Measurements from ENCODE around the gene SLC9A9. TPM values are rescaled to one million over a fixed set of nuclear protein-coding genes. Genes with fewer than 3 reads are reported as not detected.

The SLC9A9 gene
- total and polyA plus RNA-seq, 4 donors: 3.3 to 15.0 (median 6.1) TPM

GRCh38 chr3:143220741-143221140 is 627.5 kb downstream of the SLC9A9 start:
- TF ChIP-seq RAD21 (IDR thresholded peaks at IDR 0.05) (no peak), ATF3 (IDR thresholded peaks at IDR 0.05) (no peak), CTCF (IDR thresholded peaks at IDR 0.05; ENCODE audit: low read depth, low read length, missing input control) (no peak), HNF4A (conservative IDR thresholded peaks at IDR 0.05) (no peak), ZBTB33 (IDR thresholded peaks at IDR 0.05) (no peak), JUND (IDR thresholded peaks at IDR 0.05) (no peak), TAF1 (conservative IDR thresholded peaks at IDR 0.05) (no peak), SP1 (IDR thresholded peaks at IDR 0.05) (no peak), REST (IDR thresholded peaks at IDR 0.05) (no peak), RXRA (IDR thresholded peaks at IDR 0.05) (no peak), YY1 (IDR thresholded peaks at IDR 0.05) (no peak), FOXA1 (IDR thresholded peaks at IDR 0.05) (no peak), NR2F2 (IDR thresholded peaks at IDR 0.05) (no peak)
- Histone ChIP-seq H3K9me3 (ENCODE audit: control insufficient read depth in 4 of 4, low read length in 3 of 4) (no peaks in the 10 kb centered on the region), H3K27ac (ENCODE audit: low read depth in 1 of 2, low read length in 2 of 2) (no peak overlapping the region), H3K27me3 (ENCODE audit: control insufficient read depth in 4 of 4, insufficient read depth in 4 of 4, low read length in 3 of 4) (no peaks in the 10 kb centered on the region), H3K4me3 (ENCODE audit: low read depth in 1 of 3, low read length in 3 of 3) (no peak overlapping the region), H3K9ac (ENCODE audit: low read depth in 1 of 2, low read length in 2 of 2) (no peak overlapping the region), H3K36me3 (ENCODE audit: control insufficient read depth in 4 of 4, insufficient read depth in 3 of 4, low read depth in 1 of 4, low read length in 3 of 4) (no peaks in the 10 kb centered on the region), H3K4me1 (ENCODE audit: control insufficient read depth in 4 of 4, insufficient read depth in 4 of 4, low read length in 3 of 4) (peaks cover 2 to 12% (median 8%) of the 10 kb centered on the region in 4 donors)
- no peak for DNase-seq (ENCODE audit: low spot score)
- 92% methylated on average over 3 of the region's 3 CpGs for WGBS

- Histone ChIP-seq H3K27ac (ENCODE audit: low read depth in 1 of 2, low read length in 2 of 2) (no peak overlapping the region), H3K36me3 (ENCODE audit: control insufficient read depth in 4 of 4, insufficient read depth in 3 of 4, low read depth in 1 of 4, low read length in 3 of 4) (no peaks in the 10 kb centered on the region), H3K27me3 (ENCODE audit: control insufficient read depth in 4 of 4, insufficient read depth in 4 of 4, low read length in 3 of 4) (no peaks in the 10 kb centered on the region), H3K9me3 (ENCODE audit: control insufficient read depth in 4 of 4, low read length in 3 of 4) (no peaks in the 10 kb centered on the region), H3K4me1 (ENCODE audit: control insufficient read depth in 4 of 4, insufficient read depth in 4 of 4, low read length in 3 of 4) (peaks cover 2 to 12% (median 8%) of the 10 kb centered on the region in 4 donors), H3K9ac (ENCODE audit: low read depth in 1 of 2, low read length in 2 of 2) (no peak overlapping the region), H3K4me3 (ENCODE audit: low read depth in 1 of 3, low read length in 3 of 3) (no peak overlapping the region)
- 91% methylated on average over 2 of the region's 2 CpGs for WGBS
- no peak for DNase-seq (ENCODE audit: low spot score)
- TF ChIP-seq CTCF (IDR thresholded peaks at IDR 0.05; ENCODE audit: low read depth, low read length, missing input control) (no peak), NR2F2 (IDR thresholded peaks at IDR 0.05) (no peak), RAD21 (IDR thresholded peaks at IDR 0.05) (no peak), YY1 (IDR thresholded peaks at IDR 0.05) (no peak), TAF1 (conservative IDR thresholded peaks at IDR 0.05) (no peak), SP1 (IDR thresholded peaks at IDR 0.05) (no peak), FOXA1 (IDR thresholded peaks at IDR 0.05) (no peak), EGR1 (IDR thresholded peaks at IDR 0.05; ENCODE audit: low read depth in 2 of 2) (no peak), HNF4G (IDR thresholded peaks at IDR 0.05) (no peak), GABPA (IDR thresholded peaks at IDR 0.05 in 1 of 2, conservative IDR thresholded peaks at IDR 0.05 in 1 of 2) (no peak), MAX (IDR thresholded peaks at IDR 0.05) (no peak), REST (IDR thresholded peaks at IDR 0.05) (no peak)
These were observed 630.0 kb downstream of the SLC9A9 start for GRCh38 chr3:143218166-143218835.
